ENCODE results near the gene UBE2B. TPM values are rescaled to one million over a fixed set of nuclear protein-coding genes. Genes with fewer than 3 reads are reported as not detected.
"Not testable (repeated sequence)": the region's sequence is repeated elsewhere in the genome, so short reads cannot be mapped to it uniquely, and the experiment has no call there.

The UBE2B gene
- total RNA-seq, 1 donor from 2014 or later: 106 TPM

- intact Hi-C loops (cut with DNase I): no loop called here
- Histone ChIP-seq H3K4me3 (no peak overlapping the region), H3K27me3 (ENCODE audit: low read depth) (no peaks in the 10 kb centered on the region), H3K36me3 (peaks cover 4% of the 10 kb centered on the region), H3K9me3 (no peaks in the 10 kb centered on the region), H3K27ac (no peak overlapping the region), H3K4me1 (no peaks in the 10 kb centered on the region)
- DNase-seq (no peak), ATAC-seq (no peak)
- TF ChIP-seq, protein P1, sequence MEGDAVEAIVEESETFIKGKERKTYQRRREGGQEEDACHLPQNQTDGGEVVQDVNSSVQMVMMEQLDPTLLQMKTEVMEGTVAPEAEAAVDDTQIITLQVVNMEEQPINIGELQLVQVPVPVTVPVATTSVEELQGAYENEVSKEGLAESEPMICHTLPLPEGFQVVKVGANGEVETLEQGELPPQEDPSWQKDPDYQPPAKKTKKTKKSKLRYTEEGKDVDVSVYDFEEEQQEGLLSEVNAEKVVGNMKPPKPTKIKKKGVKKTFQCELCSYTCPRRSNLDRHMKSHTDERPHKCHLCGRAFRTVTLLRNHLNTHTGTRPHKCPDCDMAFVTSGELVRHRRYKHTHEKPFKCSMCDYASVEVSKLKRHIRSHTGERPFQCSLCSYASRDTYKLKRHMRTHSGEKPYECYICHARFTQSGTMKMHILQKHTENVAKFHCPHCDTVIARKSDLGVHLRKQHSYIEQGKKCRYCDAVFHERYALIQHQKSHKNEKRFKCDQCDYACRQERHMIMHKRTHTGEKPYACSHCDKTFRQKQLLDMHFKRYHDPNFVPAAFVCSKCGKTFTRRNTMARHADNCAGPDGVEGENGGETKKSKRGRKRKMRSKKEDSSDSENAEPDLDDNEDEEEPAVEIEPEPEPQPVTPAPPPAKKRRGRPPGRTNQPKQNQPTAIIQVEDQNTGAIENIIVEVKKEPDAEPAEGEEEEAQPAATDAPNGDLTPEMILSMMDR (IDR thresholded peaks at IDR 0.05): no peak
These were observed 21.9 kb upstream of the UBE2B start for GRCh38 chr5:134349463-134349862.

DNA sequence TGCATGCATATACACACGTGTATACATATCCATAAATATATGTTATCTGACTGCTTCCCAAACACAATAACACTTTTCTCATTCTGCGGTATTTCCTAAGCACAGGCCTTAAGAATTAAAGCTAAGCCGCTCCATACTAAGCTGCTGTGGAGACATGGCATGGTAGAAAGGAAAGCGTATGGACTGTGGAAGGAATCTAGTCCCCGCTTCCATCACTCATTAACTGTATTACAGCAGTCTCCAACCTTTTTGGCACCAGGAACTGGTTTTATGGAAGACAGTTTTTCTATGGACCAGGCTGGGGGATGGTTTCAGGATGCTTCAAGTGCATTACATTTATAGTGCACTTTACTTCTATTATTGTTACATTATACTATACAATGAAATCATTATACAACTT lies 15.7 kb upstream of the UBE2B start:
- intact Hi-C loops (cut with DNase I): no loop called here
- H3K4me1 ChIP-seq: no peaks in the 10 kb centered on the region
- ATAC-seq: no peak
- TF ChIP-seq, protein P1 (IDR thresholded peaks at IDR 0.05): no peak
- no peaks in the 10 kb centered on the region for H3K9me3 ChIP-seq
- H3K4me3 ChIP-seq: no peak overlapping the region
- no peaks in the 10 kb centered on the region for H3K36me3 ChIP-seq
- DNase-seq: no peak
- no peaks in the 10 kb centered on the region for H3K27me3 ChIP-seq (ENCODE audit: low read depth)
- H3K27ac ChIP-seq: no peak overlapping the region

GRCh38 chr5:134365604-134366003 lies 5.8 kb upstream of the UBE2B start:
- intact Hi-C loops (cut with DNase I): no loop called here
- TF ChIP-seq, protein P1 (IDR thresholded peaks at IDR 0.05): no peak
- DNase-seq: no peak

DNA sequence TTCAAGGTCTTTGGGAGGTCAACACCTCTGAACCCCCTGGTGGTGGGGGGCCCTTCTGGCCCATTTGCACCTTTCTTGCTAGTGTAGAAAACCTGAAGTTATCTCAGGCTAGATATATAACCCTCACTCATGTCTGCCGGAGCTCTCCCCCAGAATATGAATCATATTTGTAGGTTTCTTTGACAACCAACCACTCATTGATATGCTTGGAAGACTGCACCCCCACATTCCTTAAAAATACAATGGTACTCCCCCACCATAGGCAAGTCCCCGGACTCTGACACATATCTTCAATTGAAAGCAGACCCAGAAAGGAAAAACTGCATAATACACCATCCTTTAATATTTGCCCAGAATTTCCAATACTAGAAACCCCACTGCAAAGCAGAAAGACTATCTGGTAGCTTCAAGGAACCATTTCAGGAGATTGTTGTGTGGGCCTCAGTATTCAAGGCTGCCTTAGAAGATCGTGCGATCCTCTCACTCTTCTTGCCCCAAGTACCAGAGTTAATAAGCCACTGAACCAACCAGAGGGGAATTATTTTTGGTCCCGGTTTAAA lies 978 bp upstream of the UBE2B start:
- intact Hi-C loops (cut with DNase I): no loop called here
- Histone ChIP-seq H3K4me3 (peak overlapping the region; percentile 95), H3K9me3 (no peaks in the 10 kb centered on the region), H3K36me3 (peaks cover 12% of the 10 kb centered on the region), H3K27ac (peak overlapping the region; percentile 100), H3K27me3 (ENCODE audit: low read depth) (no peaks in the 10 kb centered on the region), H3K4me1 (peaks cover 44% of the 10 kb centered on the region)
- ATAC-seq (peak in 1 of 2 donors; percentile 0), DNase-seq (no peak)
- TF ChIP-seq, protein P1 (IDR thresholded peaks at IDR 0.05): no peak

More at GRCh38 chr5:134365604-134366003, 5.8 kb upstream of the UBE2B start:
- Histone ChIP-seq H3K27me3 (ENCODE audit: low read depth) (no peaks in the 10 kb centered on the region), H3K36me3 (no peaks in the 10 kb centered on the region), H3K9me3 (no peaks in the 10 kb centered on the region), H3K4me3 (no peak overlapping the region), H3K27ac (no peak overlapping the region), H3K4me1 (peaks cover 25% of the 10 kb centered on the region)
- ATAC-seq: no peak

DNA sequence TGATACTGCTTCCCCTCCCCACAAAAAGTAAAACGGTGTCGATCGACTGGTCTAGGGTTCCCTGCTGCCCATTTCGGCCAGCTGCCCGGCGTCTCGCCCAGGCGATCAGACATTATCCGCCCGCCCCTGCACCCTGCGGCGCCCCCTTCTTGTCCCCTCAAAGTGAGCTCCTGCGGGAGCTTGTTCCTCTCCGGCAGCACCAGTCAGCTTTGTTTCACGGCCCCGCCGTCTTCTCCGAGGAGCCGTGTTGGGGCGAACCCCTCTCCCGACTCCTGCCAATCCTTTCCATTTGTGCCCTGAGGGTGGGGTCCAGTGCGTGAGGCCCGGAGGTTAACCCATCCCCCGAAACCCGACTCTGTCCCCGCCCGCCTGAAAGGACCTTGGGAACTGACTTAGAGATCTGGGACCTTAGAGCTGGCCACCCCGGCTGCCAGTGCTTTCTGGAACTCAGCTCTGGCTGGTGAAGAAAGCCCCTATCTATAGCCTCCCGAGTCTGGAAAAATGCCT lies 518 bp downstream of the UBE2B start:
- no peaks in the 10 kb centered on the region for H3K9me3 ChIP-seq
- DNase-seq: peak; percentile 74
- peak overlapping the region; percentile 100 for H3K27ac ChIP-seq
- intact Hi-C loops (cut with DNase I): no loop called here
- H3K4me1 ChIP-seq: peaks cover 44% of the 10 kb centered on the region
- peaks cover 27% of the 10 kb centered on the region for H3K36me3 ChIP-seq
- TF ChIP-seq, protein P1 (IDR thresholded peaks at IDR 0.05): no peak
- H3K27me3 ChIP-seq (ENCODE audit: low read depth): no peaks in the 10 kb centered on the region
- H3K4me3 ChIP-seq: peak overlapping the region; percentile 95
- ATAC-seq: peak; percentile 49 to 54

GRCh38 chr5:134373633-134374032 lies 2.3 kb downstream of the UBE2B start:
- intact Hi-C loops (cut with DNase I); H3K27me3 ChIP-seq (ENCODE audit: low read depth); ATAC-seq; DNase-seq; H3K9me3 ChIP-seq; H3K27ac ChIP-seq: not testable (repeated sequence)
- peaks cover 41% of the 10 kb centered on the region for H3K4me1 ChIP-seq
- H3K4me3 ChIP-seq: peak overlapping the region; percentile 95
- peaks cover 44% of the 10 kb centered on the region for H3K36me3 ChIP-seq
